ENCODE results near the gene SIRT2. TPM values are rescaled to one million over a fixed set of nuclear protein-coding genes. Genes with fewer than 3 reads are reported as not detected.

Gene SIRT2
- total and polyA plus RNA-seq, 2 of the 13 experiments (the other 11 are each of a cell fraction or from before 2014, with no cell fraction given): 22.3 to 26.1 TPM

DNA sequence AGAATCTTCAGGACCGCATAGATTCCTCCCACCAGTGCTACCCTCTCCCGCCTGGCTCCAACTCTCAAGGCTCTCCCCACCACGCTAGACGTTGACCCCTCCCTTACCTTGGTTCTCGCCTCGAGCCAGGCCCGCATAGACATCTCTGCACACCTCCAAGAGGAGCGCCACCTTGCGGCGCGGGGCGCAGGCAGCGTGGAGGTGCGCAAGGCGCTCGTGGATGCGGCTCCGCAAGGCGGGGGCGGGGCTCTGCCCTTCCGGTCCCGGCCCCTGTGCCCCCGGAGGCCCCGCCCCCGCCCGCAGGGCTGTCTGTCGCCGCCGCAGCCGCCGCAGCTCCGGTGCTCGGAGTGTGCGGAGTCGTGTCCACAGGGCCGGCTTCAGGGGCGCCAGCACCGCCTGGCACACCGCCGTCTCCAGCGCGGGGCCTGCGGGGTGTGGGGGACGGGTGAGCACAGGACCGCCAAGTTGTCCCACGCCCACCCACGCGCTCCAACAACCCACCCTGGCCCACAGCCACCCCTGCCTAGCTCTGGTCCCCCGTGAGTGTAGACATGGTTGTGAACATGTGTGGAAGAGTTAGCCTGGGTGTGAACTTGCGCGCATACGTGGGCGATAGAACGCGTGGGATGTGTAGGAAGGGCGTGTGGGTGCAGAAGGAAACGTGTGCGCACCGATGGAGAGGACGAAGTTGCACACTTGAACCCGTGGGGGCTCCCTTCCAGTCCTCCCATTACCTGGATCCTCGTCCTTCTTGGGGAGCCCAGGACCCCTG lies 29.4 kb downstream of the SIRT2 start:
- H3K9ac ChIP-seq (ENCODE audit: insufficient read depth, low read depth, low read length): no peak overlapping the region
- ChIA-PET CTCF (ENCODE audit: low intra/inter-chr PET ratio, low total read pairs) (no interaction called here), POLR2A (interaction anchor here (1.8 kb wide), 1 partner anchor 8 kb away, joined by 6 read pairs; the partner anchor contains the start of gene RINL)
- H3K27ac ChIP-seq (ENCODE audit: extremely low read length, insufficient read depth, low read length): no peak overlapping the region
- FAIRE-seq (no peak), ATAC-seq (no peak), DNase-seq (ENCODE audit: low spot score) (no peak)
- H3K4me1 ChIP-seq (ENCODE audit: insufficient read depth, low read length): peaks cover 6% of the 10 kb centered on the region
- no TSS peak for BruUV-seq (replicated peaks)
- 94% methylated on average over 50 of the region's 62 CpGs for whole genome bisulfite sequencing (ENCODE audit: low lambda C conversion rate)
- intact Hi-C loops (cut with micrococcal nuclease; ENCODE audit: unreplicated experiment): no loop called here
- H3K4me2 ChIP-seq (ENCODE audit: low read depth, low read length): no peak overlapping the region
- H3K27me3 ChIP-seq (ENCODE audit: control insufficient read depth in 1 of 2, insufficient read depth in 2 of 2, low read length in 2 of 2): no peaks in the 10 kb centered on the region
- H3K4me3 ChIP-seq (replicated peaks in 1 of 3; ENCODE audit: insufficient read depth in 1 of 3, low read depth in 2 of 3, low read length in 3 of 3): no peak overlapping the region
- H3K79me2 ChIP-seq (ENCODE audit: insufficient read depth, low read length): no peaks in the 10 kb centered on the region
- no peak overlapping the region for H2AFZ ChIP-seq (ENCODE audit: low read length)
- H3K36me3 ChIP-seq (replicated peaks in 1 of 2; ENCODE audit: control insufficient read depth in 1 of 2, insufficient read depth in 2 of 2, low read length in 2 of 2): no peaks in the 10 kb centered on the region
- no peaks in the 10 kb centered on the region for H3K9me3 ChIP-seq (ENCODE audit: low read length)
- no peaks in the 10 kb centered on the region for H4K20me1 ChIP-seq (ENCODE audit: insufficient read depth, low read length)
- in situ Hi-C loops (cut with HindIII; ENCODE audit: extremely low pct_ligation_motif_present, low pct_unique_long_range_greater_than_20kb): no loop called here
- no peak for TF ChIP-seq FOXC1 (CRISPR knock-in tag; IDR thresholded peaks at IDR 0.05; ENCODE audit: borderline replicate concordance)
- TF ChIP-seq TSC22D2 (CRISPR knock-in tag; IDR thresholded peaks at IDR 0.05; ENCODE audit: borderline replicate concordance): no peak
- TF ChIP-seq, protein P1, sequence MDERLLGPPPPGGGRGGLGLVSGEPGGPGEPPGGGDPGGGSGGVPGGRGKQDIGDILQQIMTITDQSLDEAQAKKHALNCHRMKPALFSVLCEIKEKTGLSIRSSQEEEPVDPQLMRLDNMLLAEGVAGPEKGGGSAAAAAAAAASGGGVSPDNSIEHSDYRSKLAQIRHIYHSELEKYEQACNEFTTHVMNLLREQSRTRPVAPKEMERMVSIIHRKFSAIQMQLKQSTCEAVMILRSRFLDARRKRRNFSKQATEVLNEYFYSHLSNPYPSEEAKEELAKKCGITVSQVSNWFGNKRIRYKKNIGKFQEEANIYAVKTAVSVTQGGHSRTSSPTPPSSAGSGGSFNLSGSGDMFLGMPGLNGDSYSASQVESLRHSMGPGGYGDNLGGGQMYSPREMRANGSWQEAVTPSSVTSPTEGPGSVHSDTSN (CRISPR knock-in tag; IDR thresholded peaks at IDR 0.05): no peak
- TF ChIP-seq, protein P2, sequence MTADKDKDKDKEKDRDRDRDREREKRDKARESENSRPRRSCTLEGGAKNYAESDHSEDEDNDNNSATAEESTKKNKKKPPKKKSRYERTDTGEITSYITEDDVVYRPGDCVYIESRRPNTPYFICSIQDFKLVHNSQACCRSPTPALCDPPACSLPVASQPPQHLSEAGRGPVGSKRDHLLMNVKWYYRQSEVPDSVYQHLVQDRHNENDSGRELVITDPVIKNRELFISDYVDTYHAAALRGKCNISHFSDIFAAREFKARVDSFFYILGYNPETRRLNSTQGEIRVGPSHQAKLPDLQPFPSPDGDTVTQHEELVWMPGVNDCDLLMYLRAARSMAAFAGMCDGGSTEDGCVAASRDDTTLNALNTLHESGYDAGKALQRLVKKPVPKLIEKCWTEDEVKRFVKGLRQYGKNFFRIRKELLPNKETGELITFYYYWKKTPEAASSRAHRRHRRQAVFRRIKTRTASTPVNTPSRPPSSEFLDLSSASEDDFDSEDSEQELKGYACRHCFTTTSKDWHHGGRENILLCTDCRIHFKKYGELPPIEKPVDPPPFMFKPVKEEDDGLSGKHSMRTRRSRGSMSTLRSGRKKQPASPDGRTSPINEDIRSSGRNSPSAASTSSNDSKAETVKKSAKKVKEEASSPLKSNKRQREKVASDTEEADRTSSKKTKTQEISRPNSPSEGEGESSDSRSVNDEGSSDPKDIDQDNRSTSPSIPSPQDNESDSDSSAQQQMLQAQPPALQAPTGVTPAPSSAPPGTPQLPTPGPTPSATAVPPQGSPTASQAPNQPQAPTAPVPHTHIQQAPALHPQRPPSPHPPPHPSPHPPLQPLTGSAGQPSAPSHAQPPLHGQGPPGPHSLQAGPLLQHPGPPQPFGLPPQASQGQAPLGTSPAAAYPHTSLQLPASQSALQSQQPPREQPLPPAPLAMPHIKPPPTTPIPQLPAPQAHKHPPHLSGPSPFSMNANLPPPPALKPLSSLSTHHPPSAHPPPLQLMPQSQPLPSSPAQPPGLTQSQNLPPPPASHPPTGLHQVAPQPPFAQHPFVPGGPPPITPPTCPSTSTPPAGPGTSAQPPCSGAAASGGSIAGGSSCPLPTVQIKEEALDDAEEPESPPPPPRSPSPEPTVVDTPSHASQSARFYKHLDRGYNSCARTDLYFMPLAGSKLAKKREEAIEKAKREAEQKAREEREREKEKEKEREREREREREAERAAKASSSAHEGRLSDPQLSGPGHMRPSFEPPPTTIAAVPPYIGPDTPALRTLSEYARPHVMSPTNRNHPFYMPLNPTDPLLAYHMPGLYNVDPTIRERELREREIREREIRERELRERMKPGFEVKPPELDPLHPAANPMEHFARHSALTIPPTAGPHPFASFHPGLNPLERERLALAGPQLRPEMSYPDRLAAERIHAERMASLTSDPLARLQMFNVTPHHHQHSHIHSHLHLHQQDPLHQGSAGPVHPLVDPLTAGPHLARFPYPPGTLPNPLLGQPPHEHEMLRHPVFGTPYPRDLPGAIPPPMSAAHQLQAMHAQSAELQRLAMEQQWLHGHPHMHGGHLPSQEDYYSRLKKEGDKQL (CRISPR knock-in tag; IDR thresholded peaks at IDR 0.05; ENCODE audit: low read depth): no peak
- TF ChIP-seq KDM2A (CRISPR knock-in tag; IDR thresholded peaks at IDR 0.05; ENCODE audit: borderline replicate concordance, low read depth): no peak
- TF ChIP-seq, protein P3, sequence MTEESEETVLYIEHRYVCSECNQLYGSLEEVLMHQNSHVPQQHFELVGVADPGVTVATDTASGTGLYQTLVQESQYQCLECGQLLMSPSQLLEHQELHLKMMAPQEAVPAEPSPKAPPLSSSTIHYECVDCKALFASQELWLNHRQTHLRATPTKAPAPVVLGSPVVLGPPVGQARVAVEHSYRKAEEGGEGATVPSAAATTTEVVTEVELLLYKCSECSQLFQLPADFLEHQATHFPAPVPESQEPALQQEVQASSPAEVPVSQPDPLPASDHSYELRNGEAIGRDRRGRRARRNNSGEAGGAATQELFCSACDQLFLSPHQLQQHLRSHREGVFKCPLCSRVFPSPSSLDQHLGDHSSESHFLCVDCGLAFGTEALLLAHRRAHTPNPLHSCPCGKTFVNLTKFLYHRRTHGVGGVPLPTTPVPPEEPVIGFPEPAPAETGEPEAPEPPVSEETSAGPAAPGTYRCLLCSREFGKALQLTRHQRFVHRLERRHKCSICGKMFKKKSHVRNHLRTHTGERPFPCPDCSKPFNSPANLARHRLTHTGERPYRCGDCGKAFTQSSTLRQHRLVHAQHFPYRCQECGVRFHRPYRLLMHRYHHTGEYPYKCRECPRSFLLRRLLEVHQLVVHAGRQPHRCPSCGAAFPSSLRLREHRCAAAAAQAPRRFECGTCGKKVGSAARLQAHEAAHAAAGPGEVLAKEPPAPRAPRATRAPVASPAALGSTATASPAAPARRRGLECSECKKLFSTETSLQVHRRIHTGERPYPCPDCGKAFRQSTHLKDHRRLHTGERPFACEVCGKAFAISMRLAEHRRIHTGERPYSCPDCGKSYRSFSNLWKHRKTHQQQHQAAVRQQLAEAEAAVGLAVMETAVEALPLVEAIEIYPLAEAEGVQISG (CRISPR knock-in tag; IDR thresholded peaks at IDR 0.05): no peak
- TF ChIP-seq BCLAF1 (IDR thresholded peaks at IDR 0.05): no peak
- TF ChIP-seq ISX (CRISPR knock-in tag; conservative IDR thresholded peaks at IDR 0.05): no peak
- no peak for TF ChIP-seq SNAPC2 (CRISPR knock-in tag; IDR thresholded peaks at IDR 0.05)
- TF ChIP-seq ZNF589 (CRISPR knock-in tag; conservative IDR thresholded peaks at IDR 0.05): no peak
- no peak for TF ChIP-seq ZNF891 (CRISPR knock-in tag; IDR thresholded peaks at IDR 0.05)

Data from HepG2 (cell line).